NCI-H1436 treated with DMSO at 0.1 percent for 48 hours (cell line): Measurements from ENCODE around the gene TCTN1.
"Not testable (repeated sequence)": the region's sequence is repeated elsewhere in the genome, so short reads cannot be mapped to it uniquely, and the experiment has no call there.

Source experiments
- DNase-seq: peaks from one replicate; lab custom pipeline; 2025; lab: John Stamatoyannopoulos, UW

TCTN1 gene

DNA sequence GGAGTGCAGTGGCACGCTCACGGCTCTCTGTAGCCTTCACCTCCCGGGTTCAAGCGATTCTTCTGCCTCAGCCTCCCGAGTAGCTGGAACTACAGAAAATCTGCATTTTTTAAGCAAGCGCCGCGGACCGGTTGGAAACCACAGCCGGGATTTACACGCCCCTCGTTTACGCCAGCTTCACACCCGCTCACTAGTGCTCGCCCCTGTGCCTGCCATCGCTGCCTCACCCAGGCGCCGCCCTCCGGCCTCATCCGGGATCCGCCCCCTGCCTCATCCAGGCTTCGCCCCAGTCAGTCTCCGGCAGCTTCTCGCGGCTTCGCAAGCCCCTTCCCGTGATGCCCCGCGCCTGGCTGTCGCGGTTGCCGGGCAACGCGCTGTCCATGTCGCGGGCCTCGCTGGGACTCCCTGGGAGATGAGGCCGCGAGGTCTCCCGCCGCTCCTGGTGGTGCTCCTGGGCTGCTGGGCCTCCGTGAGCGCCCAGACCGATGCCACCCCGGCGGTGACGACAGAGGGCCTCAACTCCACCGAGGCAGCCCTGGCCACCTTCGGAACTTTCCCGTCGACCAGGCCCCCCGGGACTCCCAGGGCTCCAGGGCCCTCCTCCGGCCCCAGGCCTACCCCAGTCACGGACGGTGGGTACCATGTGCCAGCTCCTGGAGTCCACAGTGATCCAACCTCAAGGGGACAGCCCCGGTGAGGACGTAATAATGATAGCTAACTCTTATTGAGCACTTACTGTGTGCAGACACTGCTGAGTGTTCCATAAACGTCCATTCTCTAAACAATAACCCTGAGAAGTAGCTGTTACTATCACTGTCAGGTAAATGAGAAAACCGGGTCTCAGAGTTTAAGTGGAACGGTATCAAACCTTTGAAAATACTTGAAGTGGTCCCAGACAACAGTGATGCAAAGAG, at the start of gene TCTN1:
TSS of gene TCTN1 (plus strand) at position 359 of the 914 bp plus-strand sequence. CDS start at position 413, 54 bp downstream.
- DNase-seq, result peak; percentile 32

- no peak for DNase-seq
These were observed 49.4 kb upstream of the TCTN1 start for GRCh38 chr12:110564471-110564991.

DNA sequence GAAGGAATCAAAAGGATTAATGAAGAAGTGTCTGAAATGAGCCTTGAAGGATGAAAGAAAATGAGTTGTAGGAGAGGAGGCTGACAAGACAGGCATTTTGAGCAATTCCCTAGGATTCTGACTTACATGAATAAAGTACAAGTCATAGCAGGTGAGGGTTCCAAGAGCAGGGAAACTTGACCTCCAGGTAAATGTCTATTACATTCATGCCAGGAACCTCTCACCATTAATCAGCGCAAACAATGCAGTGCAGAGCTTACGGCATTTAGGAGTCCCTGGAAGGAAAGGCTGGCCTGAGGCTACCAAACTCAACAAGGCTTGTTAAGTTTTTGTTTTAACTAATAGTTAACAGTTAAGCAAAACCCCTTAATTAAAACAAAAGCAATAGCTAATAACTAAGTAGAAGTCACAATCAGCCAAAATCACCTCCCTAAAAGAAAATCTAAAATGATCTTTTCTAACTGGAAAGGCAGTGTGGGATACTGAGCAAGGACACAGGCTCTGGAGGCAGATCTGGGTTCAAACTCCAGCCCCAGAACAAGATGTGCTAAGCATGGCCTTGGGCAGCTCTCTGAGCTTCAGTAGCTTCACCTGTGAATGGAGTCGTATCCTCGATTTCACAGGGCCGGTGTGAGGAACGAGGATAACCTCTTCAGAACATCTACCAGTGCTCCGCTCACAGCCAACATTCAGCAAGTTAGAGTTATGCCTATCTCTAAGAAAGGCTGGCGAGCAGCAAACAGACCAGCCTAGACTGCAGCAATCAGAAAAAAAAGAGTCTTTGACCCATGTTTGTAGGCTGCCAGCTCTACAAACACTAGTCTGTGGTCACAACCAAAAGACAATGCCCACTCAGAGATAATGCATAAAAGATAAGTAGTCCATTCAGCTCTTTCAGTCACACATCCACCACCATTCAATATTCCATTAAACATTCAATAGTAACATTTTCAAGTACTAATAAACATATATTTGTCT, 47.7 kb upstream of the TCTN1 start:
- DNase-seq, result no peak

DNA sequence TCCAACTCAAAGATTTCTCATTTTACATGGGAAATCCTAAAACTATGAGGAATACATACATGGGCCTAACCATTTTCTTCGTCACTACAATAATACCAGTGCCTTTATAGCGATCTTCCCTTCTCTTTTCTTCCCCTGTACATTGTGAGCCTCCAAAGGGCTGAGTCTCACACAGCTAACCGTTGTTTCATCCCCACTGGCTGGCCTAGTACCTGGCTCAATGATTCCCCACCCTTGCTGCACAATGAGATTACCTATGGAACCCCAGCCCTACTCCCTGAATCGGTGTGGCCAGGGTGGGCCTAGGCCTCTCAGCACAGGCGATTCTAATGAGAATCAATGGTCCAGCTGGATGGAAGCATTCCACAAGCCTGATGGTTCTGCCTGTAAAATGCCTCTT, 46.9 kb upstream of the TCTN1 start:
- DNase-seq, result no peak

GRCh38 chr12:110568752-110569151, 45.2 kb upstream of the TCTN1 start:
- DNase-seq, result no peak

DNA sequence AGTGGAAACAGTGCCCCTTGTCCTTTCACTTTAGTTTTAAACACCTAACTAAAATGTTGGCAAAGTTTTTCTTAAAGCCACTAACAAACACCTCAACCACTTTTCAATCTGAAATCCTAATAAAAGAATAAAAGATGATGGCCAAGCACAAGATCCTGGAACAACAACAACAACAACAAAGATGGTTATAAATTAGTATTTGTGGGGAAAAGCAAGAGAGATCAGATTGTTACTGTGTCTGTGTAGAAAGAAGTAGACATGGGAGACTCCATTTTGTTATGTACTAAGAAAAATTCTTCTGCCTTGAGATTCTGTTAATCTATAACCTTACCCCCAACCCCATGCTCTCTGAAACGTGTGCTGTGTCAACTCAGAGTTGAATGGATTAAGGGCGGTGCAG, 44.1 kb upstream of the TCTN1 start:
- not testable (repeated sequence) for DNase-seq

GRCh38 chr12:110570798-110571197, 43.1 kb upstream of the TCTN1 start:
- DNase-seq, result not testable (repeated sequence)

- no peak for DNase-seq
These were observed 39.9 kb upstream of the TCTN1 start for GRCh38 chr12:110574044-110574443.

DNA sequence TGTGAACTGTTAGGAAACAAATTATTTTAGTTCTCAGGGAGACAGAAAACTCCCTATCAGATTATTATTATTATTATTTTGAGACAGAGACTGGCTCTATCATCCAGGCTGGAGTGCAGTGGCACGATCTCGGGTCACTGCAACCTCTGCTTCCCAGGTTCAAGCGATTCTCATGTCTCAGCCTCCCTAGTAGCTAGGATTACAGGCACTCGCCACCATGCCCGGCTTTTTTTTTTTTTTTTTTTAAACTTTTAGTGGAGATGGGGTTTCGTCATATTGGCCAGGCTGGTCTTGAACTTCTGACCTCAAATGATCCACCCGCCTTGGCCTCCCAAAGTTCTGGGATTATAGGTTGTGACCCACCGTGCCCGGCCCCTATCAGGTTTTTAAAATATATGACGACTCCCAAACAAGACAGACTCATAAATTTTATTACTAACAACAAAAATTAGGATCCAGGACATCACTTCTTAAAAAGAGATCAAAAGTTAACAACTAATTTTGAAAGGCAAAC, 39.2 kb upstream of the TCTN1 start:
- DNase-seq, result not testable (repeated sequence)

GRCh38 chr12:110575326-110575725, 38.6 kb upstream of the TCTN1 start:
- DNase-seq, result no peak

- DNase-seq, result no peak
These were observed 37.4 kb upstream of the TCTN1 start for GRCh38 chr12:110576504-110576903.

- DNase-seq, result no peak
These were observed 35.9 kb upstream of the TCTN1 start for GRCh38 chr12:110577864-110578693.

DNA sequence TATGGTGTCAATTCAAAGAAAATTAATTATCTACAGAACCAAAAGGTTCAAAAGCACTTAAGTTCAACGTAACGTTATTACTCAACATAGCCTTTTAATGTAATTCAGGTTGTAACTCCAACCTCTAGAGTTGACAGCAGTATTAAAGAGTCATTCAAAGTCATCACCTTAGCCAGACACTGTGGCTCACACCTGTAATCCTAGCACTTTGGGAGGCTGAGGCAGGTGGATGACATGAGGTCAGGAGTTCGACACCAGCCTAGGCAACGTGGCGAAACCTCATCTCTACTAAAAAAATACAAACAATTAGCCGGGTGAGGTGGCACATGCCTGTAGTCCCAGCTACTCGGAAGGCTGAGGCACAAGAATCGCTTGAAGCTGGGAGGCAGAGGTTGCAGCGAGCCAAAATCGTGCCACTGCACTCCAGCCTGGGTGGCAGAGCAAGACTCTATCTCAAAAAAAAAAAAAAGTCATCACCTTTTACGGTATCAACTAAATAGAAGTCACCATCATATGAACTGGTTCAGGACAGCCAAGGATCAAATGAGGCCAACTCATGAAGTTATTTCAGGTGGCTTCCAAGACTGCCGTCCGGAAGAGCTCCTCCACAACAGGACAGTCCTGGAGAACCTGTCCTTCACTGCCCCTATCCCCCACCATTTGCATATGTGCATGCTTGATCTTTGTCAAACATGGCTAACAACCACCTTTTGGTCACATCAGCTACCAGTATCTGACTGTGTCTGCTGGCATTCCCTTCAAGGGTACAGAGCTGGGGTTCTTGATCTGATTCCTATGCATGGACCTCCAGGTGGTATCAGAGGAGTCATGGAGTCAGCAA, 35.0 kb upstream of the TCTN1 start:
- DNase-seq, result no peak

DNA sequence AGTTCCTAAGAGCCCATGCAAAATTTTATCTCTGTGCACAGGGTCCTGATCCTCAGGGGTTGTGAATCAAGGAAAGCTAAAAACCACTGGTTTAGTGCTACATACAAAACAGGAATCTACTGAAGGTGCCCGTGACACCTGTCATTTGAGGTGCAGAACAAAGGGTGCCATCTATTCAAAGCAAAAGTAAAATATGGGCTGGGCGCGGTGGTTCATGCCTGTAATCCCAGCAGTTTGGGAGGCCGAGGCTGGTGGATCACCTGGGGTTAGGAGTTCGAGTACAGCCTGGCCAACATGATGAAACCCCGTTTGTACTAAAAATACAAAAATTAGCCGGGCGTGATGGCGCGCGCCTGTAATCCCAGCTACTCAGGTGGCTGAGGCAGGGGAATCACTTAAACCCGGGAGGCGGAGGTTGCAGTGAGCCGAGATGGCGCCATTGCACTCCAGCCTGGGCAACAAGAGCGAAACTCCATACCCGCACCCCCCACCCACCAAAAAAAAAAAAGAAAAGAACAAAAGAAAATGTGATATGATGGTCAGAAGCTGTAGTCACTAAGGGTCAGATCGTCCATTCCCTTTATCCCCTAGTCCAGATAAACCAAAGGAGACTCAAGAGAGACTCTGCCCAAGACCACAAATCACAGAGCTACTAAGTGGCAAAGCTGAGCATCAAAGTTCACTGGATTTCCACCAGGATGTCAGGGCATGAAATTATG, 34.2 kb upstream of the TCTN1 start:
- no peak for DNase-seq

DNA sequence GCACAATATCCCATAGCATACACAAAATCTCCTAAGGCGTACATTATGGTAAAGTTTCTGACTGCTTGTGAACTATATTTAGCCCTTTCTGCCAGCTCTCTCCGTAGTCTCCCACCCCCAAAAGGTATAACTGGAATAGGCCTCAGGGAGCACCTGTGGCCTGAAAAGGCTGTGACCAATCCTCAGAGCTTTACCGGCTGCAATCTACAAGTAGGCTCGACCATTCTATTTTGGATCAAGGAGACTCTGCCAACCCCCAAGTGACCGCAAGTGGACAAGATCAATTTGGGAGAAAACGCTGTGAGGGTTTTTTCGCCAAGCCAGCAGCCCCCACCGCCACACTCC, 32.0 kb upstream of the TCTN1 start:
- DNase-seq, result no peak

- DNase-seq, result no peak
These were observed 31.4 kb upstream of the TCTN1 start for GRCh38 chr12:110582276-110583136.

GRCh38 chr12:110583137-110584059, 30.5 kb upstream of the TCTN1 start, which contains the start of gene PPTC7:
PPTC7 (minus strand) TSS chr12:110583318; CDS start chr12:110583031, 287 bp downstream.
- peak; percentile 80 for DNase-seq
